HepG2 (cell line): Measurements from ENCODE around the gene GALR2. TPM values are rescaled to one million over a fixed set of nuclear protein-coding genes. Genes with fewer than 3 reads are reported as not detected.

Experiments used
- IRF1 ChIP-seq: sonication (generic); formaldehyde crosslinking; IDR thresholded peaks from 2 replicates; pipeline ENCODE4 v1.4.0; 2020; ENCODE audit warnings: low read depth, mild to moderate bottlenecking, missing genetic modification reagents
- JUNB ChIP-seq: sonication (generic); formaldehyde crosslinking; IDR thresholded peaks from 2 replicates; pipeline ENCODE4 v1.8.0; 2022; ENCODE audit warnings: missing genetic modification reagents, mild to moderate bottlenecking, borderline replicate concordance
- KAT8 ChIP-seq: IDR thresholded peaks from 2 replicates; pipeline ENCODE4 v1.6.1; 2016; ENCODE audit warnings: missing genetic modification reagents, missing compliant biosample characterization
- NFE2L2 ChIP-seq: fragments of 150-350 bp; IDR thresholded peaks from 2 replicates; pipeline ENCODE4 v1.6.1; 2014; ENCODE audit warnings: low read length
- NFIB ChIP-seq: sonication (generic); formaldehyde crosslinking; IDR thresholded peaks from 2 replicates; pipeline ENCODE4 v1.9.0; 2021; ENCODE audit warnings: missing genetic modification reagents, mild to moderate bottlenecking, borderline replicate concordance
- RXRB ChIP-seq: IDR thresholded peaks from 2 replicates; pipeline ENCODE4 v1.6.1; 2016; ENCODE audit warnings: borderline replicate concordance, missing genetic modification reagents, missing compliant biosample characterization
- SMYD3 ChIP-seq: sonication (generic); formaldehyde crosslinking; IDR thresholded peaks from 2 replicates; pipeline ENCODE4 v1.8.1; 2023; ENCODE audit warnings: mild to moderate bottlenecking, missing genetic modification reagents
- TAF1 ChIP-seq: sonication (generic); formaldehyde crosslinking; IDR thresholded peaks from 2 replicates; pipeline ENCODE4 v1.4.0; 2020; ENCODE audit warnings: missing genetic modification reagents
- TBX2 ChIP-seq: sonication (generic); formaldehyde crosslinking; IDR thresholded peaks from 2 replicates; pipeline ENCODE4 v1.5.0; 2020; ENCODE audit warnings: missing genetic modification reagents, mild to moderate bottlenecking, borderline replicate concordance
- THAP9 ChIP-seq: sonication (generic); formaldehyde crosslinking; IDR thresholded peaks from 2 replicates; pipeline ENCODE4; 2020; ENCODE audit warnings: missing genetic modification reagents, mild to moderate bottlenecking, borderline replicate concordance
- TOE1 ChIP-seq: sonication (generic); formaldehyde crosslinking; IDR thresholded peaks from 2 replicates; pipeline ENCODE4 v1.4.0; 2020; ENCODE audit warnings: mild to moderate bottlenecking, missing genetic modification reagents
- TRIM24 ChIP-seq: sonication (generic); formaldehyde crosslinking; IDR thresholded peaks from 2 replicates; pipeline ENCODE4 v1.8.0; 2022; ENCODE audit warnings: mild to moderate bottlenecking, missing genetic modification reagents
- ZFX ChIP-seq: sonication (generic); formaldehyde crosslinking; IDR thresholded peaks from 2 replicates; pipeline ENCODE4 v1.4.0; 2020; ENCODE audit warnings: mild to moderate bottlenecking, low read depth, missing genetic modification reagents, moderate library complexity
- ZNF274 ChIP-seq: sonication (generic); formaldehyde crosslinking; IDR thresholded peaks from 2 replicates; pipeline ENCODE4 v1.5.1; 2020; ENCODE audit warnings: mild to moderate bottlenecking, missing genetic modification reagents
- ZNF280D ChIP-seq: sonication (generic); formaldehyde crosslinking; IDR thresholded peaks from 2 replicates; pipeline ENCODE4 v1.5.1; 2020; ENCODE audit warnings: mild to moderate bottlenecking, missing genetic modification reagents
- ZNF451 ChIP-seq: sonication (generic); formaldehyde crosslinking; IDR thresholded peaks from 2 replicates; pipeline ENCODE4 v1.5.0; 2020; ENCODE audit warnings: mild to moderate bottlenecking, missing genetic modification reagents
- ZSCAN21 ChIP-seq: sonication (generic); formaldehyde crosslinking; IDR thresholded peaks from 2 replicates; pipeline ENCODE4 v1.8.0; 2022; ENCODE audit warnings: mild to moderate bottlenecking, missing genetic modification reagents, moderate library complexity, borderline replicate concordance
- polyA plus RNA-seq, 8 experiments: library from polyadenylated mRNA; depleted of rRNA in 3 of 8; stranded (reverse) in 7 of 8; unstranded in 1 of 8; fragments of >200 nt; fragmentation: Illumina TruSeq in 4 of 8; extraction: Trizol in 4 of 8; gene quantifications; 2 replicates each; pipeline versions ENCODE4 v1.2.1 to v1.2.3, GENCODE V29; 2011 to 2016; ENCODE audit warnings: low read depth in 4 of 8, missing spikeins in 1 of 8, mixed read lengths in 1 of 8; ENCODE audit not compliant: insufficient read depth in 1 of 8
- total RNA-seq, 5 experiments: library from RNA; depleted of rRNA; stranded (reverse); fragments of >200 nt; fragmentation: Illumina TruSeq; extraction: Trizol; gene quantifications; 2 replicates each; pipeline ENCODE4 v1.2.3, GENCODE V29; 2016; ENCODE audit warnings: low read depth in 1 of 5
- TF ChIP-seq, protein P1 (sequence below): sonication (generic); formaldehyde crosslinking; IDR thresholded peaks from 2 replicates; pipeline ENCODE4 v1.9.0; 2022; ENCODE audit warnings: missing genetic modification reagents, mild to moderate bottlenecking, borderline replicate concordance
- TF ChIP-seq, protein P2 (sequence below): IDR thresholded peaks from 2 replicates; pipeline ENCODE4 v1.6.1; 2016; ENCODE audit warnings: low read depth

The GALR2 gene
- total and polyA plus RNA-seq, 2 of the 13 experiments (the other 11 are each of a cell fraction or from before 2014, with no cell fraction given) = 0.48 to 0.58 TPM

- peak; percentile 41; the same call in 1 of the 2 replicates for TF ChIP-seq RXRB
- TF ChIP-seq TRIM24 (CRISPR knock-in tag) = no peak
- TF ChIP-seq TOE1 (CRISPR knock-in tag) = no peak
- peak; percentile 52; the same call in 1 of the 2 replicates for TF ChIP-seq ZNF274
- TF ChIP-seq, protein P1, sequence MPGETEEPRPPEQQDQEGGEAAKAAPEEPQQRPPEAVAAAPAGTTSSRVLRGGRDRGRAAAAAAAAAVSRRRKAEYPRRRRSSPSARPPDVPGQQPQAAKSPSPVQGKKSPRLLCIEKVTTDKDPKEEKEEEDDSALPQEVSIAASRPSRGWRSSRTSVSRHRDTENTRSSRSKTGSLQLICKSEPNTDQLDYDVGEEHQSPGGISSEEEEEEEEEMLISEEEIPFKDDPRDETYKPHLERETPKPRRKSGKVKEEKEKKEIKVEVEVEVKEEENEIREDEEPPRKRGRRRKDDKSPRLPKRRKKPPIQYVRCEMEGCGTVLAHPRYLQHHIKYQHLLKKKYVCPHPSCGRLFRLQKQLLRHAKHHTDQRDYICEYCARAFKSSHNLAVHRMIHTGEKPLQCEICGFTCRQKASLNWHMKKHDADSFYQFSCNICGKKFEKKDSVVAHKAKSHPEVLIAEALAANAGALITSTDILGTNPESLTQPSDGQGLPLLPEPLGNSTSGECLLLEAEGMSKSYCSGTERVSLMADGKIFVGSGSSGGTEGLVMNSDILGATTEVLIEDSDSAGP = peak; percentile 84
- no peak for TF ChIP-seq NFE2L2
- TF ChIP-seq SMYD3 (CRISPR knock-in tag) = no peak
- no peak for TF ChIP-seq IRF1 (CRISPR knock-in tag)
- 0 out of 2 replicates have a peak, but pooled peaks have one; percentile 32 for TF ChIP-seq KAT8
- no peak for TF ChIP-seq ZNF280D
- peak; percentile 69 for TF ChIP-seq THAP9 (CRISPR knock-in tag)
- 0 out of 2 replicates have a peak, but pooled peaks have one; percentile 27 for TF ChIP-seq ZNF451
- peak; percentile 72 for TF ChIP-seq ZFX (CRISPR knock-in tag)
- TF ChIP-seq JUNB = no peak
- 0 out of 2 replicates have a peak, but pooled peaks have one; percentile 79 for TF ChIP-seq NFIB
- no peak for TF ChIP-seq ZSCAN21 (CRISPR knock-in tag)
- TF ChIP-seq, protein P2, sequence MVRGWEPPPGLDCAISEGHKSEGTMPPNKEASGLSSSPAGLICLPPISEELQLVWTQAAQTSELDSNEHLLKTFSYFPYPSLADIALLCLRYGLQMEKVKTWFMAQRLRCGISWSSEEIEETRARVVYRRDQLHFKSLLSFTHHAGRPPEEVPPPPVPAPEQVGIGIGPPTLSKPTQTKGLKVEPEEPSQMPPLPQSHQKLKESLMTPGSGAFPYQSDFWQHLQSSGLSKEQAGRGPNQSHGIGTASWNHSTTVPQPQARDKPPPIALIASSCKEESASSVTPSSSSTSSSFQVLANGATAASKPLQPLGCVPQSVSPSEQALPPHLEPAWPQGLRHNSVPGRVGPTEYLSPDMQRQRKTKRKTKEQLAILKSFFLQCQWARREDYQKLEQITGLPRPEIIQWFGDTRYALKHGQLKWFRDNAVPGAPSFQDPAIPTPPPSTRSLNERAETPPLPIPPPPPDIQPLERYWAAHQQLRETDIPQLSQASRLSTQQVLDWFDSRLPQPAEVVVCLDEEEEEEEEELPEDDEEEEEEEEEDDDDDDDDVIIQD (CRISPR knock-in tag) = peak; percentile 26; the same call in 1 of the 2 replicates
- TF ChIP-seq TBX2 (CRISPR knock-in tag) = 0 out of 2 replicates have a peak, but pooled peaks have one; percentile 32
- peak; percentile 19; the same call in 1 of the 2 replicates for TF ChIP-seq TAF1 (CRISPR knock-in tag)
Observed at GRCh38 chr17:76032073-76032779, 42.4 kb upstream of the GALR2 start (continued).
